ENCODE results near the gene BNC2. TPM values are rescaled to one million over a fixed set of nuclear protein-coding genes. Genes with fewer than 3 reads are reported as not detected.

The BNC2 gene
- total RNA-seq, 4 donors from 2014 or later = 19.0 to 53.6 (median 25.3) TPM

- no peak for ATAC-seq (ENCODE audit: low FRiP score)
Measured at GRCh38 chr9:16608906-16609305, 261.6 kb downstream of the BNC2 start.

GRCh38 chr9:16602494-16602893 lies 268.0 kb downstream of the BNC2 start:
- DNase-seq (ENCODE audit: low spot score) (no peak), ATAC-seq (ENCODE audit: low FRiP score) (no peak)
- TF ChIP-seq, protein P1, sequence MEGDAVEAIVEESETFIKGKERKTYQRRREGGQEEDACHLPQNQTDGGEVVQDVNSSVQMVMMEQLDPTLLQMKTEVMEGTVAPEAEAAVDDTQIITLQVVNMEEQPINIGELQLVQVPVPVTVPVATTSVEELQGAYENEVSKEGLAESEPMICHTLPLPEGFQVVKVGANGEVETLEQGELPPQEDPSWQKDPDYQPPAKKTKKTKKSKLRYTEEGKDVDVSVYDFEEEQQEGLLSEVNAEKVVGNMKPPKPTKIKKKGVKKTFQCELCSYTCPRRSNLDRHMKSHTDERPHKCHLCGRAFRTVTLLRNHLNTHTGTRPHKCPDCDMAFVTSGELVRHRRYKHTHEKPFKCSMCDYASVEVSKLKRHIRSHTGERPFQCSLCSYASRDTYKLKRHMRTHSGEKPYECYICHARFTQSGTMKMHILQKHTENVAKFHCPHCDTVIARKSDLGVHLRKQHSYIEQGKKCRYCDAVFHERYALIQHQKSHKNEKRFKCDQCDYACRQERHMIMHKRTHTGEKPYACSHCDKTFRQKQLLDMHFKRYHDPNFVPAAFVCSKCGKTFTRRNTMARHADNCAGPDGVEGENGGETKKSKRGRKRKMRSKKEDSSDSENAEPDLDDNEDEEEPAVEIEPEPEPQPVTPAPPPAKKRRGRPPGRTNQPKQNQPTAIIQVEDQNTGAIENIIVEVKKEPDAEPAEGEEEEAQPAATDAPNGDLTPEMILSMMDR (IDR thresholded peaks at IDR 0.05) = no peak

More at GRCh38 chr9:16608906-16609305, 261.6 kb downstream of the BNC2 start:
- TF ChIP-seq, protein P1 (IDR thresholded peaks at IDR 0.05) = no peak
- no peak for DNase-seq (ENCODE audit: low spot score)

GRCh38 chr9:16601991-16602390 lies 268.5 kb downstream of the BNC2 start:
- TF ChIP-seq, protein P1 (IDR thresholded peaks at IDR 0.05) = no peak
- no peak for ATAC-seq (ENCODE audit: low FRiP score)

GRCh38 chr9:16598316-16598715 lies 272.2 kb downstream of the BNC2 start:
- no peak for DNase-seq (ENCODE audit: low spot score)
- TF ChIP-seq, protein P1 (IDR thresholded peaks at IDR 0.05) = no peak
- ATAC-seq (ENCODE audit: low FRiP score) = no peak

More at GRCh38 chr9:16601991-16602390, 268.5 kb downstream of the BNC2 start:
- DNase-seq (ENCODE audit: low spot score) = no peak

GRCh38 chr9:16597136-16597535 lies 273.3 kb downstream of the BNC2 start:
- TF ChIP-seq, protein P1 (IDR thresholded peaks at IDR 0.05) = no peak
- ATAC-seq (ENCODE audit: low FRiP score) = no peak
- DNase-seq (ENCODE audit: low spot score) = no peak

GRCh38 chr9:16595227-16595626 lies 275.2 kb downstream of the BNC2 start:
- no peak for DNase-seq (ENCODE audit: low spot score)
- TF ChIP-seq, protein P1 (IDR thresholded peaks at IDR 0.05) = no peak

DNA sequence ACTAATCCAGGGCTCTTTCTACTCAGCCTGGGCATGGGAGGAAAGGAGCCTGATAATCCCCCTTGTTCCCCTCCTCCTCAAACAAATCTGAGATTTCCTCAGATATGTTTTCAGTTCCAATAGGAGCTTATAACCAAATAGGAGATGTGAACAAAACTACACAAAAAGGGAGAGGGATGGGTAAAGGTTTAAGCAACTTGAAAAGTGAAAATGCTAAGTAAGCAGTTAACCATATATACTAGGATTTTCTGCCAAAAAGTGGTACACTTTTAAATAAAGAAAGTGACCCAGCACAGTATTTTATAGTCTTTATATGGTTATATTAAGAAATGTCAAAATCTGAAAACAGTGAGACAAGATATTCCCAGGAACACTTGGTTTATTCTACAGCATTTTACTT lies 275.7 kb downstream of the BNC2 start:
- DNase-seq (ENCODE audit: low spot score) = no peak
- TF ChIP-seq, protein P1 (IDR thresholded peaks at IDR 0.05) = no peak
- no peak for ATAC-seq (ENCODE audit: low FRiP score)

More at GRCh38 chr9:16595227-16595626, 275.2 kb downstream of the BNC2 start:
- no peak for ATAC-seq (ENCODE audit: low FRiP score)
